Measurements from ENCODE around the gene RASGRP2.

The RASGRP2 gene

GRCh38 chr11:64694026-64694755, 49.8 kb downstream of the RASGRP2 start:
- no peak for DNase-seq

GRCh38 chr11:64692764-64693331, 51.1 kb downstream of the RASGRP2 start:
- no peak for DNase-seq

GRCh38 chr11:64691543-64691942, 52.4 kb downstream of the RASGRP2 start:
- DNase-seq: no peak

- DNase-seq: no peak
Measured at GRCh38 chr11:64690235-64690634, 53.7 kb downstream of the RASGRP2 start.

GRCh38 chr11:64688534-64688982, 55.4 kb downstream of the RASGRP2 start:
- DNase-seq: peak; percentile 88

GRCh38 chr11:64687643-64688533, 56.1 kb downstream of the RASGRP2 start:
- DNase-seq: no peak

GRCh38 chr11:64687204-64687603, 56.7 kb downstream of the RASGRP2 start:
- peak; percentile 81 for DNase-seq

- DNase-seq: no peak
Measured at GRCh38 chr11:64686466-64687170, 57.3 kb downstream of the RASGRP2 start.

- DNase-seq: no peak
Measured at GRCh38 chr11:64685536-64685935, 58.4 kb downstream of the RASGRP2 start.

GRCh38 chr11:64684357-64684756, 59.6 kb downstream of the RASGRP2 start:
- DNase-seq: no peak

GRCh38 chr11:64681171-64681570, 62.8 kb downstream of the RASGRP2 start:
- no peak for DNase-seq

GRCh38 chr11:64679846-64680245, 64.1 kb downstream of the RASGRP2 start:
- DNase-seq: no peak

- DNase-seq: no peak
Measured at GRCh38 chr11:64677441-64678023, 66.4 kb downstream of the RASGRP2 start.
